Measurements from ENCODE around the gene CENPE.

The CENPE gene

DNA sequence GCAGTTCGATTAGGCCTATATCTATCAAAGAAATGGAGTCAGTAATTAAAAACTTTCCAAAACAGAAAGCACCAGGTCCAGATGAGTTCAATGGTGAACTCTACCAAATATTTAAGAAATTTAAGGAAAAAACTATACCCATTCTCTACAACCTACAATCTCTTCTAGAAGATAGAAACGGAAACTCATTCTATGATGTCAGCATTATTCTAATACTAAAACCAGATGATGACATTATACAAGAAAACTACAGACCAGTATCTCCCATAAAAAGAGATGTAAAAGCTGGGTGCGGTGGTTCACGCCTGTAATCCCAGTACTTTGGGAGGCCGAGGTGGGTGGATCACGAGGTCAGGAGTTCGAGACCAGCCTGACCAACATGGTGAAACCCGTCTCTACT, 69.0 kb downstream of the CENPE start:
- DNase-seq, result no peak

DNA sequence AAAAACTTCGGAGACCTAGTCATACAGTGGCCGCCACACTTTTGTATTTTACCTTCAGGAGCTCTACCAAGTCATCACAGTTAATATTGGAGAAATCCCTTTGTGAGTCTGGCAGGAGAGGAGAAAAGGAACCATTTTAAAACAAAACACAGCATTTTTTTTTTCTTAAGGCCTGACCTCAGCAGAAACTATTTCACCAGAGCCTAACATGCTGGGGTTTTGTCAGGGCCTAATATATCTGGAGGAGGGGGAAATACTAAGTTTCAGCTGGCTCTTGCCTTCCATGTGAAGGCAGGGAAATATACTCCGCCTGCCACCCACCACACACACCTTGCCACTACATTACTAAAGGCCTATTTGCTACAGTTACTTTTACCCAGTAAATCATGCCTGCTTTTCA, 72.0 kb downstream of the CENPE start:
- DNase-seq, result no peak

DNA sequence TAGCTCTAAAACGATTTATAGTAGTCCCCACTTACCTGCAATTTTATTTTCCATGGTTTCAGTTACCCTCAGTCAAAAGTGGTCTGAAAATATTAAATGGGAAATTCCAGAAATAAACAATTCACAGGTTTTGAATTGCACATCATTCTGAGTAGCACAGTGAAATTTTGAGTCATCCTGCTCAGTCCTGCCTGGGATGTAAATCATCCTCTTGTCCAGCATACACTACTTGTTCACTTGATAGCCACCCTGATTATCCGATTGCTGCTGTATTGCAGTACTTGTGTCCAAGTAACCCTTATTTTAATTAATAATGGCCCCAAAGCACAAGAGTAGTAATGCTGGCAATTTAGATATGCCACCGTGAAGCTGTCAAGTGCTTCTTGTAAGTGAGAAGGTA, 75.0 kb downstream of the CENPE start:
- no peak for DNase-seq

DNA sequence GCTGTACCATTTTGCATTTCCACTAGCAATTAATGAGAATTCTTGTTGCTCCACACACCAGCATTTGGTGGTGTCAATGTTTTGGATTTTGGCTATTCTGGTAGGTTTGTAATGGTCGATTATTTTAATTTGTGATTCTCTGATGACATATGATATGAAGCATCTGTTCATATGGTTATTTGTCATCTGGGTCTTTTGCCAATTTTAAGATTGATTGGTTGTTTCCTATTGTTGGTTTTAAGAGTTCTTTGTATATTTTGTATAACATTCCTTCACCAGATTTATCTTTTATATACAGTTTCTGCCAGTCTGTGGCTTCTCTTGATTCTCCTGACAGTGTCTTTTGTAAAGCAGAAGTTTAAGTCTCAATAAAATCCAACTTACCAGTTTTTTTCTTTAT, 80.0 kb downstream of the CENPE start:
- DNase-seq, result no peak

DNA sequence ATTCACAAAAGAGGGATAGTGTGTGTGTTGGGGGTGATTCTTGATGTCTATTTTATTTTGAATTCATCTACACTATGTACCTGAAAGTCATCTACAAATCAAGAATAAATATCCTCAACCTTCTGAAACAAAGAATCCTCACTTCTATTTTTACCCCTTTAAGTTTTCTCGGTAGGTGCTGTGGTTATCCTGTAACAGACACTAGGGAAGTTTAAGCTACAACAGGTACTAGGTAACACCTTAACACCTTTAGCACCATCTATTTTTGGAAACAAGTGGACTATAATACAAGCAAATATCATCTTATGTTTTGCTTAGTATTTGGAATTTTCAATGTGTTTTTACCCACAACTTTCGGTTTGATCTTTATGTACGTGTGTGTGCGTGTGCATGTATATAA, 86.5 kb downstream of the CENPE start:
- DNase-seq, result no peak

DNA sequence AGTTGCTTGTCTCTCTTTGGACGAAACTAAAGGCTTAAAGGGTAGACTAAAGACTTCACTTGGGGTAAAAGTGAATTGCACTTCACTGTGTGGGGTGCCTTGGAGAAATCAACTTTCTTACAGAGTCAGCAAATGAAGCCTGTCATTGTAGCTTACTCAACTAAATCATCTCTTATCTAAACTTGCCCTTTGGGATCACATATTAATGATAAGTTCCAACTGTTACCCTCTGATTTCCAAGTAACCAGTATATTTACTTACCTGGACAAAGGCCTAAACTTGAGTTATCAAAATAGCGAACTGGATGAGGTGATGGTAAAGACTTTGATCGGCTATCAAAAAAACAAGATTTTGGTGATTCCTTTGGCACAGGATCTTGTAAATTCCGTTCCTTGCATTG, 89.6 kb downstream of the CENPE start:
- DNase-seq, result no peak

DNA sequence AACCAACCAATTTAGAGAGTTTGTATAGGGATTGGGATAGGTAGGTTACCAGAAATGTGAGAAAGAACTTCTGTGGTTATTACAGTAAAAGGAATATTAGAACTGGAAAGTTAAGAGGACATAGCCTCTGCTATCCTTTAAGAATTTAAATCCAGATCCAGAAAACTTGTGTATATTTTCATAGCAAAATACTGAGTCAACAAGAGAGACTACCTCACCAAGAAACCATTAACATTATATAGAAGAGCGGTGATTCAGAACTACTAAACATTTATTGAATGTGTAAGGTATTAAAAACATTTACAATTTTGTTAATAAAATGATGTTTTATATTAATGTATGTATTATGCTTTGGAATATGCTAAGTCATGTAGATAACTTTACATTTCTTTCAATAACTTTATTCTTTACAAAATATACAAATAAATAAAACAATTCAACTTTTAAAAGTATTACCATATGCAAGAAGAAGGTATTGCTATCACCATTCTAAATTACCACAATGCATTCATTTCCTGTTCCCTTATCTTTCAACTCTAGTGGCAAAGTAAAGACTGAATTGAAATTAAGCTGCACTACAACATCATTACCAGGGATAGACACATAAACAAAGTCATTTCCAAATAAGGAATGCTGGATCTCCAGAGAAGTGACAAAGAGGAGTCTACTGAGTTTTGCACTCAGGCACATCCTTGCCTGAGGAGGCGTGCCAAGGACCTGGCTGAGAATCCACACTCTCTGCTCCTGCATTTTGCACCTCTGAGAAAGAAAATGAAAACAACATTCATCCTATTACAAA, 92.4 kb downstream of the CENPE start:
- DNase-seq, result peak; percentile 29

DNA sequence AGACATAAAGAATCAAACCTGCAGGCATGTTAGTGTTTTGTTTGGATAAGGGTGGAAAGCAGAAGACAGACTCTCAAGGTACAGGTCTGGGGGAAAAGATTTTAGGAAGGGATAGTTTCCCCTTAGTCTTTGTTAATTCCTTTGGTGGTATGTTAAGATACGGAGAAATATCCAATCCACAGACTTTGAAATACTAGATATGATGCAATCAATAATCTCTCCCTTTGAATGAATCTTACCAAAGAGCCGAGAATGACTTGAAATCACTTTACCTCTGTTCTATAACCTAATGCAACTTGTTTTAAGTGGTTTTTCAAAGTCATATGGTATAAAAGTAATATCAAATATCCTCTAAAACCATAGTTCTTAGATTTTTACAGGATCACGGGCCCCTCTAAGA, 93.3 kb downstream of the CENPE start:
- DNase-seq, result no peak

DNA sequence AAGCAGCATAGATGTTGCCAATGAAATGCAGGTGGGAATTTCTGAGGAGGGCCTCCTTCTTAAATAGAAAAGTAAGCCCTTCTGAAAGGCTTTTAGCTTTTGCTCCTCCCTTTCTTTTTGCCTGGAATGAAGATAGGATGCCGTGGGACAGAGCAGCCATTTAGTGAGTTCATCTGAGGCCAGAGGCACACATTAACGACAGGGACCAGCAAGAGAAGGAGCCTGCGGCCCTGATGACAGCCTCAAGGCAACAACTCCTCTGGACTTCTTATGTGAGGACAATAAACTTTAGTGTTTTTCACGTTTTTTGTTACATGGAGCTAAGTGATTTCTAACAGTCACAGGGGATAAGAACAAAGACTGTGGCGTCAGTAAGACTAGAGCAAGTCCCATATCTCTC, 97.5 kb downstream of the CENPE start:
- no peak for DNase-seq

DNA sequence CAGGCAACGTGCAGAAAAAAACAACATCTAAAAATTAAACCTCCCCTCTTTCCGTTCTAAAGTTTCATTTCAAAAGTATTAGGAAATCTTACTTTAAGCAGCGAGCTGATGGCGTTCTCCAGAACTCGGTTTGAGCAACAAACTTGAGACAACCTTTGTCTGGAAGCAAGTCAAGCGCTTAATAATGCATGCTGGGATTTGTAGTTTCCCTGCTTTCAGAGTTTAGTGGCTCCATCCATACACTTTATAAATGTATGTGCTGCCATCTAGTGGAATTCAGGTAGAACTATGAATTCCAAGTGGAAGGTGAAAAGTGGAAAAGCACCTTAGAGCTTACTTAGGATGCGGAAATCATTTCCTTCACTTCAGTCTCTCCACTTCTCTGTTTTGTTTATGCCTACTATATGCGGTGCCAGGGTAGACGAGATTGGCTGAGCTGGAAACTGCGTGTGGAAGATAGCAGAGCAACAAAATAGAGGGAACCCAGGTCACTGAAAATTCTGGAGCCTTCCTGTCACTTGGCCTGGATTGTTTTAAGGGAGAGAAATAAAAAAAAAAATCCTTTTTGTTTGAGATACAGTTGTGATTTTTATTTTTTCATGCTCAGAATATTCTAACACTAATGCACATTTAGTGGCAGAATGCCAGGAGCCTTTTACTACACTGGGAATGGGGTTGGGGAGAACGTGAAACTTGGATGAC, 98.3 kb downstream of the CENPE start, which contains the start of gene BDH2:
BDH2 (minus strand) TSS at position 144 of the 702 bp plus-strand sequence. CDS start 3,580 bp downstream, outside the sequence.
- peak; percentile 97 for DNase-seq

DNA sequence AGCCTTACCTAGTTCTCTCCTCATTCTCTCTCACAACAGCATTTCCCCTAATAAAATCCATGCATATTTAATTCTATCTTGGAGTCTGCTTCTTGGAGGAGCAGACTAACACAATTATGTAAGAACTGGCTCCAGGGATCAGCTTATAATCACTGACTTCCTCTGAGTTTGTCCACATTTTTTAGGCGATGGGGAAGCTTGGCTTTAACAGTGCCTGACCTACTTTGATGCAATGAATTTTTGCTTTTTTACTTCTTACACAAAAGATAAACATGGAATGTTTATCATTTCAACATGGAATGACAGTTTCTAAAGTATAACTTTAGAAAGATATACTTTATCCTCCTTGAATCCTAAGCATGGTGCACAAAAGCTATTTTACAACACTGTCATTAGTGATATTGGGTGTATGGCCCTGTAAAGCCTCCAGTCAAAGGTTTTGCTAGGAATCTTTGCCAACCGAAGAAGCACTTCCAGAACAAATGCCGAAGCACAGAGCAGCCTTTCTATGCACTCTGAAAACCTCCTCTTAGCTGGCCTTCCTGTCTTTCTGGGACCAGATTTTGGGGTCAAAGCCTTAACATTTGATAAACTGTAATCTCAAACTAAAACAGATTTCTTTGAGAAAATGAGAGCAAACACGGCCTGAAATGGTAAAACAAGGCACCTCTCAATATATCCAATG, 99.2 kb downstream of the CENPE start:
- no peak for DNase-seq

DNA sequence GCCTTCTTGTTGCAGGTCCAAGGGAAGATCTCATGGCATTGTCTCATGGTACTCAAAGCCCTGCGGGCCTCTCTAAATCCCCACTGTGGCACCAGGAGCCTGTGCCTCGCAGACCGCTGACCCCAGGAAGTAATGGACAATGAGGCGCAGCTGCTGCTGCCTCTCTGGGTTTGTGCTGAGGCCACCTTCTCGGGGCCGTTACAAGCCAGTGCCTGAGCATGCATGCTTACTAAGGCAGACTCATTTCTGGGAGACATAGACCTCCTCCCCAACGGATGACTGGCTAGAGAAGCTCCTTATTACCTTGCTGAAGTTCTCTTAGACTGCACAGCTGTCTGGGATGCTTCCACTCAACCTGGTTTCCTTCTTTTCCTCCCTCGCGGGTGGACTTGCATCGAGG, 99.8 kb downstream of the CENPE start:
- no peak for DNase-seq

DNA sequence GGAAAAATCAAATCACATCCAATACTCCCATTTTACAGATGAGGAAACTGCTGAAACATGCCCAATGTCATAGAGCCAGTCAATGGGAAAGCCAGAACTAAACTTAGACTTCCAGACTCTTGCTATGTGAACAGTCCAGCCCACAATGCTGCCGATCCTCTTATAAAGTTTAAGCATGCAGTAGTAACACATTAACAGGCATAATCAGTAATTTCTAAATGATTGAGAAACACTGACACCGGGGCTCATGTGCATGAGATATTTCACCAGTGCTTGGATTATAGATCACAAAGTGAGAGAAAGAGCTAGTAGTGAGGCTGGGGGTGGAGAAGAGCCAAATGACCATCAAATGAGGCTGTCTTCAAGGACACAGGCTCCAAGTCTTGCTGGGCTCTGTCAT, 101.0 kb downstream of the CENPE start:
- no peak for DNase-seq

DNA sequence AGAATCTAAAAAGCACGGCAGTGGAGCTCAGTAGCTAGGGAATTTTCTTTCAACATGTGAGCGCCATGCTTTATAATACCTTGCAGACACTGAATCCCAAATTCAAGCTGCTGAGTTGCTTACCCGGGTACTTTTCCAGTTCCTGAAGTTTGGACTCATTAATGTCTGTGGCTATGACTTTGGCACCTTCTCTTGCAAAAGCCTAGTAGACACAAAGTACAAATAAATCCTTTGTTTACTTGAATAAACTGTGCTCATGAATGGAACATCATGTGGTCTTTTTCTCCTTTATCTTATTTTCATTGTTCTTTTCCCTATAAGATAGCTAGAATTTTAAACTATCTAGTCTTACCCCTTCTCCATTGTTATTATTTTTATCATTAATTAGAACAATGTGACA, 103.1 kb downstream of the CENPE start:
- no peak for DNase-seq

DNA sequence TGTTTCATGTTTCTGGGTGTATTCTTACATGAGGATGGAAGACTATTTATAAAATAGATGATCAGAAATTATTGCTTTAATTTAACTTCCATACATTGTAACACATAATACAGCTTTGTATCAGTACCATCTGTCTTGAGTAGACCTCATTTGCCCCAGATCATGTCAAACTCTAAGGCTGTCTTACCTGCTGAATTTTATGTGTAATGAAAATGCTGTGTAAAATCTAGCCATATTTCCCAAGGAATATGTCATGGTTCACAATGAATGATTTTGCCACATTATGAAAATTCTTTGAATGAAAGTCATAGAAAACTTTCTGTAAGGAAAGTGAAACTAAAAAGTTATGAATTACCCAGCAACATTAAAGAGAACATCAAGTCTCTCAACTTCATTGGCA, 105.9 kb downstream of the CENPE start:
- DNase-seq, result no peak

DNA sequence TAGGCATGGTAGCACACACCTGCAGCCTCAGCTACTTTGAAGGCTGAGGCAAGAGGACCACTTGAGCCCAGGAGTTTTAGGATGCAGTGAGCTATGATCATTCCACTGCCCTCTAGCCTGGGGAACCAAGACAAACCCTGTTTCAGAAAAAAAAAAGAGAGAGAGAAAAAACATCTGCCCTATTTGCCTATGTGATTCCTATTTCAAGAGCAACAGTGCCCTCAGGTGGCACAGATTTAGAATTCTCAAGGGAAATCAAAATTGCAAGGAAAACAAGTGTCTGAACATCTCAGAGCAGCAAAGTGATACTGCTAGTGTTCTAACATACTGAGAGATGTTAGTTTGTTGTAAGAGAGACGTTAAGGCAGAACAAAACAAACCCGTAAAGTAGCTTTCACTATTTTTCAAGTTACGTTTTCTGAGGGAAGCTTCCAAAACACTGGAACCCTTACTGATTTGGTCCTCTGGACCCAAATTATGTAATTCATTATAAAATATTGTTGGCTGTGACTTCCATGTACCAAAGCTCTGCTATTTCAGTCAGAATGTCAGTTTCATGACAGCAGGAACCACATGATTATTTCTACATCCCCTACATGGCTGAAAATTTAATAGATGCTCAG, 106.4 kb downstream of the CENPE start:
- DNase-seq, result peak; percentile 84

DNA sequence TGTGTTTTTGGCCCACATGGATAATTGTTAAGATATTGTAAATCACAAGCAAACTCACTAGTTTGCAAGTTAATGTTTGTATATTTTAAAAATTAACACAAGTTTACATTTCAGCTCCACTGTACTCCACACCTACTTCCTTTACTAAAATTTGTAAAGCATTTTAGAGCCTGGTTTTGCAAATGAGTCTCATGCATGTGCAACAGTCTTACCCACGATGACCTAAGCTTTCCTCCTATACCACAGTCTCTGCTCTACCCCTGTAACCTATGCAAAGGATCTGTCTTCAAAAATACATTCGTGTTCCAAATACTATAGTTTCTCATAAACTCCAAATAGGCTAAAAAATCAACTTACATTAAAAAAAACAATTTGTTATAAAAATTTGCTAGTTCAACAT, 108.7 kb downstream of the CENPE start:
- DNase-seq, result no peak

DNA sequence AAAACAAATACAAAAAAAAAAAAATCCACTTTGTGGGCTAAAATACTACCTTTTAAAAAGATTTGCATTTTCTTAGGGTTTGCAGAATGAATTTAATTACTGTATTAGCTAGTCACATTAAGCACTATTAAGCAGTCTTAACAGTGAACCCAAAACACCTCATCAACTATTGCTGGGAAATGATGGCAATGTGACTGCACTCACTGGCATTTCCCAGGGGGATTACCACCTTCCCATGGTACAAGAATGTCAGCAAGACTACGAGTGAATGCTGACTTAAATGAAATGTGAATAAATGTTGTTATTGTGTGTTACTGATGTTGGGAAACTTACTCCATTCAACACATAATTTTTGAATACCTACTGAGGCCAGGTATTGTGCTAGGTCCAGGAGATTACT, 111.6 kb downstream of the CENPE start:
- no peak for DNase-seq

DNA sequence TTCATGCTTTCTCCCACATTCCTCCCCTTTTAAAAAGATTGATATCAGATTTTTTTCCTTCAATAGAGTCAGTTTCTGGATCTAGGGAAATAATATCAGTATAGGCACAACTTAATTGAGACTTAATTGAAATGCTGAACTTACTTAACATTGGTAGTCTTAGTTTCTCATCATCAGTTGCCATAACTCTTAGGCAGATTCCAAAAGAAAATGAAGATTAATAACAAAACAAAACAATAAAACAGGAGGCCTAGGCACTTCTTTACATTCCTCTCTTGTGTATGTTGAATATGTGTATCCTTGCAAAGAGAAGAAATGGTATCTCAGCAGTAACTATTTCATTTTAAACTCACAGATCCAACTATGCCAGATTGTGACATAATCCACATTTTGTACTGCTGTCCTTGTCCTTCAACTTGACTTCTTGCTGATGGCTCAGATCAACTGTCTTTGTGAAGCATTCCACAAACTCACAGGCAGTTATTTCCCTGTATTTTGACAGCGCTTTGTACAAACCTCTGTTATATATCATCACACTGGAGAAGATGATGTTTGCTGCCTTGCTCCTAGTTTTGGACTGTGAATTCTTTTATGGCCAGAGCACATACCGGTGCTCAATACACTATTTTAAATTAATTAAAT, 112.5 kb downstream of the CENPE start:
- no peak for DNase-seq

DNA sequence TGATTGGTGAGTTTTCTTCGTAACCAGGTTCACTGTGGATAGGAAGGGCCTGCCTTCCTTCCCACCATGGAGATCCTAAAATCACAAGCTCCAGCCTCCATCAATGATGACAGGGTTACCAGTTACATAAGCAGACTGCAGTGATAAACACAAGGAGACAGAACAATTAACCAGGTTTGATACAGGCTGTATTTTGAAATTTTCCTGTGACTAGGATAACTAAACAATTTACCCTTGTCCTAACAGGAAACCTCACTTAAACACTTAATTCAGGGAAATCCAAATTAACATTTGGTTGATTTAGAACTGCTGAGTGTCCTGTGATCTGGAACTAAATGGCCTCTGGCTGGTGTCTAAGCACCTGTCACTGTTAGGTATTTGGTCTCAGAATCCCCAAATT, 118.5 kb downstream of the CENPE start:
- DNase-seq, result no peak

DNA sequence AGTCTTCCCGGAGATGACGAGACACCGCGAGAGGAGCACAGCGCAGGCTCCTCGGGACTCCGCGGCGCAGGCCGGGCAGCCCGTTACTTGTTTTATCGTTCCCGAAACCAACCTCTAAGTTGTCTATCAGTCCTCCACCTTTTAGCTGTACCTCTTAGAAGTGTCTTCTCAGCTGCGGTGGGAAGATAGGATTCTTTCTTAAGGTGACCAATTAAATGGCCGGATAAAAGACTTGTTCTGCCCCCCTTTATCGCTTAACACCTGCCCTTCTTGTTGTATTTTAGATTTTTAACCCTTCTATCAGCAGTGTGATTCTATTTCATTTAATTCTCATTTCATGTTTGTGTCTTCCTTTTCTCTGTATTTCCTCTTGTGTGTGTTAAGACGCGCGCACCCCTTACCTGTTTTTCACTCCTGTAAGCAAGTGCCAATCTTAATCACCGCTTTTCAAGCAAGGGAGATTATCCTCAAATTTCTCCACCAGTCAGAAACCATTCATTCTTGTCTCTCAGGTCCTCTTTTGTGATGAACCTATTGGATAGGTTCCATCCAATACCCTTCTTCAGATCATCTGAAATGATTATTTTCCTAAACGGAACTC, 121.3 kb downstream of the CENPE start, which contains the start of gene SLC9B2:
SLC9B2 (minus strand) TSS at position 15 of the 601 bp plus-strand sequence. CDS start 9,211 bp downstream, outside the sequence.
- peak; percentile 82 for DNase-seq
